PC-9 (cell line): ENCODE measurements around the gene TMEM203. TPM values are rescaled to one million over a fixed set of nuclear protein-coding genes. Genes with fewer than 3 reads are reported as not detected.

Source experiments
- BruUV-seq: library from RNA; stranded (reverse); fragments of 400-500 nt; replicated peaks from 2 replicates; lab custom pipeline; 2021; lab: Mats Ljungman, UMichigan
- CTCF ChIA-PET: fragments of 300-600 bp; sonication (Branson Sonifier 250); formaldehyde crosslinking; loops from one replicate; lab custom pipeline; 2022; ENCODE audit warnings: antibody characterized with exemption; lab: Charles Lee
- POLR2A ChIA-PET: fragments of 300-600 bp; sonication (Branson Sonifier 250); formaldehyde crosslinking; loops from one replicate; lab custom pipeline; 2022; ENCODE audit warnings: antibody characterized with exemption; ENCODE audit not compliant: unreplicated experiment; lab: Charles Lee
- DNase-seq, 2 experiments: peaks; one replicate each; pipeline versions ENCODE4 v3.0.0 to v3.0.0-alpha.2; 2015 to 2022; ENCODE audit warnings: mixed read lengths in 1 of 2
- H2AFZ ChIP-seq: fragments of 200-600 bp; sonication (generic); 2 replicates; pipeline ENCODE4 v1.8.1; 2017; ENCODE audit warnings: antibody characterized with exemption
- H3F3A ChIP-seq: fragments of 200-600 bp; sonication (generic); 2 replicates; pipeline ENCODE4 v1.8.1; 2017; ENCODE audit warnings: antibody characterized with exemption, mild to moderate bottlenecking, low read depth; ENCODE audit not compliant: insufficient read depth
- H3K27ac ChIP-seq: fragments of 200-600 bp; sonication (generic); 2 replicates; pipeline ENCODE4 v1.6.1; 2016; ENCODE audit warnings: mixed run types
- H3K27me3 ChIP-seq: fragments of 200-600 bp; sonication (generic); 2 replicates; pipeline ENCODE4 v1.6.1; 2016; ENCODE audit warnings: low read depth, mixed run types; ENCODE audit not compliant: insufficient read depth
- H3K36me3 ChIP-seq: fragments of 200-600 bp; sonication (generic); 2 replicates; pipeline ENCODE4 v1.6.1; 2016; ENCODE audit warnings: low read depth, mixed run types
- H3K4me1 ChIP-seq: fragments of 200-600 bp; sonication (generic); replicated peaks from 2 replicates; pipeline ENCODE4 v1.6.1; 2016; ENCODE audit warnings: mixed run types; ENCODE audit not compliant: insufficient read depth
- H3K4me2 ChIP-seq: fragments of 200-600 bp; sonication (generic); 2 replicates; pipeline ENCODE4 v1.6.1; 2017; ENCODE audit warnings: mixed run types
- H3K4me3 ChIP-seq: fragments of 200-600 bp; sonication (generic); 2 replicates; pipeline ENCODE4 v1.6.1; 2016; ENCODE audit warnings: mixed run types
- H3K79me2 ChIP-seq: fragments of 200-600 bp; sonication (generic); 2 replicates; pipeline ENCODE4 v1.6.1; 2017; ENCODE audit warnings: low read depth, mixed run types
- H3K9me2 ChIP-seq: fragments of 200-600 bp; sonication (generic); 2 replicates; pipeline ENCODE4 v1.8.1; 2017; ENCODE audit warnings: mild to moderate bottlenecking; ENCODE audit not compliant: insufficient read depth
- H3K9me3 ChIP-seq: fragments of 200-600 bp; sonication (generic); 2 replicates; pipeline ENCODE4 v1.8.1; 2016; ENCODE audit warnings: low read depth; ENCODE audit not compliant: insufficient read depth
- H4K20me1 ChIP-seq: fragments of 200-600 bp; sonication (generic); 2 replicates; pipeline ENCODE4 v1.8.1; 2017; ENCODE audit not compliant: insufficient read depth
- EZH2 ChIP-seq: fragments of 200-600 bp; sonication (generic); IDR thresholded peaks from 2 replicates; pipeline ENCODE4 v1.8.0; 2017; ENCODE audit warnings: antibody characterized with exemption, low read depth
- intact Hi-C: fragments of 100-400 bp; cut with micrococcal nuclease; formaldehyde crosslinking; loops from one replicate; pipeline ENCODE4 v1.10.0; 2022; ENCODE audit not compliant: unreplicated experiment
- total RNA-seq: library from RNA; stranded (reverse); gene quantifications from 2 replicates; pipeline ENCODE4 v1.2.3, GENCODE V29; 2021
- TF ChIP-seq, protein P1 (sequence below): fragments of 200-600 bp; sonication (generic); conservative IDR thresholded peaks from 2 replicates; pipeline ENCODE4 v1.6.1; 2017; ENCODE audit warnings: mixed run types, antibody characterized with exemption, mild to moderate bottlenecking, moderate library complexity

The TMEM203 gene
- total RNA-seq, 1 experiment from 2014 or later: 45.5 TPM

DNA sequence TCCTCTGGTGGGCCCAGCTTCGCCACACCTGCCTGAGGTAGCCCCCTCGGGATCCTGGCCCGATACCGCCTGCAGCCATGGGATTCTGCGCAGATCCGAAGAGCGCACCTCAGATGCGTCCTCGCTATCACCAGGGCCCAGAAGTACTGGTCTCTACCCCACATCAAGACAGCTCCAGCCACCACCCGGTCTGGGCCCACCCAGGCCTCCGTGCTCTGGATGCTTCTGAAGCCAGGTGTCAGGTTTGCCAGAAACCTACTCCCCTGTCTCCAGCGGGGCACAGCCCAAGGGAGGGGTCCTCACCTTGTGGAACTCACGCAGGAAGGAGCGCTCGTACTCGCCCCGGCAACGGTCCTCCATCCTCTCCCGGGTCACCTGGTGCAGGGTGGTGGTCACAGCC lies 19.5 kb downstream of the TMEM203 start:
- Histone ChIP-seq H3K79me2 (peaks cover 30% of the 10 kb centered on the region), H3K9me2 (no peaks in the 10 kb centered on the region), H3K4me1 (peaks cover 32% of the 10 kb centered on the region), H3K4me2 (no peak overlapping the region), H3F3A (peaks cover 18% of the 10 kb centered on the region), H3K4me3 (no peak overlapping the region), H4K20me1 (peaks cover 11% of the 10 kb centered on the region), H3K36me3 (no peaks in the 10 kb centered on the region), H3K27ac (no peak overlapping the region), H3K27me3 (no peaks in the 10 kb centered on the region), H3K9me3 (no peaks in the 10 kb centered on the region), H2AFZ (no peak overlapping the region)
- intact Hi-C loops: no loop called here
- no peak for TF ChIP-seq EZH2
- TF ChIP-seq, protein P1, sequence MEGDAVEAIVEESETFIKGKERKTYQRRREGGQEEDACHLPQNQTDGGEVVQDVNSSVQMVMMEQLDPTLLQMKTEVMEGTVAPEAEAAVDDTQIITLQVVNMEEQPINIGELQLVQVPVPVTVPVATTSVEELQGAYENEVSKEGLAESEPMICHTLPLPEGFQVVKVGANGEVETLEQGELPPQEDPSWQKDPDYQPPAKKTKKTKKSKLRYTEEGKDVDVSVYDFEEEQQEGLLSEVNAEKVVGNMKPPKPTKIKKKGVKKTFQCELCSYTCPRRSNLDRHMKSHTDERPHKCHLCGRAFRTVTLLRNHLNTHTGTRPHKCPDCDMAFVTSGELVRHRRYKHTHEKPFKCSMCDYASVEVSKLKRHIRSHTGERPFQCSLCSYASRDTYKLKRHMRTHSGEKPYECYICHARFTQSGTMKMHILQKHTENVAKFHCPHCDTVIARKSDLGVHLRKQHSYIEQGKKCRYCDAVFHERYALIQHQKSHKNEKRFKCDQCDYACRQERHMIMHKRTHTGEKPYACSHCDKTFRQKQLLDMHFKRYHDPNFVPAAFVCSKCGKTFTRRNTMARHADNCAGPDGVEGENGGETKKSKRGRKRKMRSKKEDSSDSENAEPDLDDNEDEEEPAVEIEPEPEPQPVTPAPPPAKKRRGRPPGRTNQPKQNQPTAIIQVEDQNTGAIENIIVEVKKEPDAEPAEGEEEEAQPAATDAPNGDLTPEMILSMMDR: no peak
- BruUV-seq: no TSS peak
- DNase-seq: no peak
- CTCF ChIA-PET: no interaction called here
- POLR2A ChIA-PET: no interaction called here

DNA sequence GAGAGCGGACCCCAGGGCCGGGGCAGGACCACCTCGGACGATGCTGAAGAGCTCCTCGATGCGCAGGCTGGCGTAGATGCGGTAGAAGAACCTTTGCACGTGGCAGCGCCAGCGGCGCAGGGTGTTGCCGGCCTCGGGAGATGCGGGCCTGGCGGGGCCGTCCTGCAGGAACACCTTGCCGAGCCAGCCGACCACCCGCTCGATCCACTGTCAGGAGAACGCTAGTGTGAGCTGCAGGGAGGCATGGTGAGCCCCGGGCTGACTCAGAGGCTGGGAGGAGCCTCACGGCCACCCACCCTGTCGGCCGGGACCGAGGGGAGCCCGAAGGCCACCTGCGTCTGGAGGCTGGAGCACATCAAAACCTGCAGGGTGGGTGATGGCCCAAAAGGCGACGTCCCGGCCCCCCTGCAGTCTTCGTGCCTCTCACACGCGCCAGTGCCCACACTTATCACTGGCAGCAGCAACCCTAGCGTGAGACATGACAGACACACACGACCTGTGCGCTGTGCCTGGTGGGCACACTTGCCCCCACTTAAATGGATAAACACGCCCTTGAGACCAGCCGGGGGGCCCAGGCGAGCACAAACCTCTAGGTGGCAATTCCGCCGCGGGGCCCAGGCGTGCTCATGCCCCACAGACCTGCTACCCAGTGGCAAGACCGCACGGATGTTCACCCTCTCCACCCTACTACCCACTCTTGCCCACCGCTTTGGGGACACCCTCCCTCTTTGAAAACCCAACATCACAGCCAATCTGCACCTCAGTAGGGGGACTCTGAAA lies 20.4 kb downstream of the TMEM203 start:
- no peaks in the 10 kb centered on the region for H3K27me3 ChIP-seq
- POLR2A ChIA-PET: no interaction called here
- H3K36me3 ChIP-seq: no peaks in the 10 kb centered on the region
- CTCF ChIA-PET: no interaction called here
- H3K27ac ChIP-seq: no peak overlapping the region
- H2AFZ ChIP-seq: no peak overlapping the region
- no peak overlapping the region for H3K4me2 ChIP-seq
- H3K9me2 ChIP-seq: no peaks in the 10 kb centered on the region
- no peak for DNase-seq
- H3K79me2 ChIP-seq: peaks cover 28% of the 10 kb centered on the region
- no peaks in the 10 kb centered on the region for H3K9me3 ChIP-seq
- H3F3A ChIP-seq: peaks cover 16% of the 10 kb centered on the region
- no peak for TF ChIP-seq EZH2
- TF ChIP-seq, protein P1: no peak
- H4K20me1 ChIP-seq: peaks cover 8% of the 10 kb centered on the region
- intact Hi-C loops: no loop called here
- H3K4me3 ChIP-seq: no peak overlapping the region
- peaks cover 23% of the 10 kb centered on the region for H3K4me1 ChIP-seq
- BruUV-seq: no TSS peak

GRCh38 chr9:137183980-137184595 lies 21.4 kb downstream of the TMEM203 start:
- no peak overlapping the region for H3K27ac ChIP-seq
- H3K4me2 ChIP-seq: no peak overlapping the region
- H3K4me3 ChIP-seq: no peak overlapping the region
- BruUV-seq: no TSS peak
- TF ChIP-seq, protein P1: no peak
- TF ChIP-seq EZH2: no peak
- ChIA-PET CTCF (no interaction called here), POLR2A (no interaction called here)
- H3K4me1 ChIP-seq: peaks cover 14% of the 10 kb centered on the region
- H2AFZ ChIP-seq: no peak overlapping the region
- no peaks in the 10 kb centered on the region for H3K9me2 ChIP-seq
- H3K79me2 ChIP-seq: peaks cover 22% of the 10 kb centered on the region
- H3K36me3 ChIP-seq: no peaks in the 10 kb centered on the region
- H3K27me3 ChIP-seq: no peaks in the 10 kb centered on the region
- no peak for DNase-seq
- intact Hi-C loops: no loop called here
- H3K9me3 ChIP-seq: no peaks in the 10 kb centered on the region
- no peaks in the 10 kb centered on the region for H4K20me1 ChIP-seq
- H3F3A ChIP-seq: peaks cover 6% of the 10 kb centered on the region; the same call in 1 of the 2 replicates
